IPS-18c (cell line): ENCODE results near the gene DRD2.
A peak's percentile ranks its signal among the peaks of the same experiment; 100 is the strongest.

ENCODE experiments used
- H3K4me3 ChIP-seq: 2 replicates; pipeline ENCODE4 v1.7.0; 2013; ENCODE audit warnings: low read depth, mild to moderate bottlenecking, low read length, moderate library complexity; ENCODE audit not compliant: insufficient read depth
- H3K9me3 ChIP-seq: one replicate; pipeline ENCODE4 v1.6.1; 2013; ENCODE audit warnings: mild to moderate bottlenecking, low read length, moderate library complexity; ENCODE audit not compliant: control insufficient read depth, insufficient read depth

The DRD2 gene

DNA sequence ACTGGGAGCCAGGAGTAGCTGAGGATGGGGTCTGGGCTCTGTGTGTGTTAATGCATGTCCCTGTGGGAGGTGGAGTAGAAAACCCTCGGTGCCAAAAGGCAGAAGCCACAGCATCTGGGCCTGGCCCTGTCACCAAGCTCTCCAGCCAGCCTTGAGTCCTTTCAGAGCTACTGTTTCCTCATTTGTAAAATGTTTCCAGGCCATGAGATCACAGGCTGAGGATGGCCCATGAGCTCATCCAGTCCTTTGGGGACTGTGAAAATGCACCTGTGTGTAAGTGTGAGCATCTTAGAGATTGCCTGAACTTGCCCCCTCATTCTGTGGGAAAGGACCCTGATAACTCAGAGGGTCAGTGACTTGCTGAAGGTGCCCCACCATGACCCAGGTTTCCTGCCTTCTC, 78.5 kb downstream of the DRD2 start:
- H3K4me3 ChIP-seq = no peak overlapping the region
- H3K9me3 ChIP-seq = no peaks in the 10 kb centered on the region

DNA sequence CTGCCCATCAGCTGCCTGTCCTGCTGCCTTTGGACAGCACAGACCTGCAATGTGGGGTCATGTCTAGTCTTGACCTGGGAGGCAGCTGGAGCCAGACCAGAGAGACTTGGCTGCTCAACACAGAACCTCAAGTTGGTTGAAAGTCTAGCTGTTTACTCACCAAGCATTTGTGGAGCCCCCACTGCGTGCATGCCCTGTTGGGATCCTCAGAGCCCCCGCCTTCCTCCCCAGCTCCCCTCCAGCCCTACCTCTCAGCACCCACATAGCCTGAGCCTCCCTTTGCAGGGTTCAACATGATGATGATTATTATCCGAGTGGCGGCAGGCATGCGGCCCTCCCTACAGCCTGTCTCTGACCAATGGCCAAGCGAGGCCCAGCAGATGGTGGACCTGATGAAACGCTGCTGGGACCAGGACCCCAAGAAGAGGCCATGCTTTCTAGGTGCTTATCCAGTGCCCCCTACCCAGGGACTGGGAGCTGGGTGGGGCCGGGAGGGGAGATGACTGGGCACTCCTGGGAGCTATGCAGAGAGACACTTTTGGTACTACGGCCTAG, 79.3 kb downstream of the DRD2 start:
- no peaks in the 10 kb centered on the region for H3K9me3 ChIP-seq
- H3K4me3 ChIP-seq = no peak overlapping the region

DNA sequence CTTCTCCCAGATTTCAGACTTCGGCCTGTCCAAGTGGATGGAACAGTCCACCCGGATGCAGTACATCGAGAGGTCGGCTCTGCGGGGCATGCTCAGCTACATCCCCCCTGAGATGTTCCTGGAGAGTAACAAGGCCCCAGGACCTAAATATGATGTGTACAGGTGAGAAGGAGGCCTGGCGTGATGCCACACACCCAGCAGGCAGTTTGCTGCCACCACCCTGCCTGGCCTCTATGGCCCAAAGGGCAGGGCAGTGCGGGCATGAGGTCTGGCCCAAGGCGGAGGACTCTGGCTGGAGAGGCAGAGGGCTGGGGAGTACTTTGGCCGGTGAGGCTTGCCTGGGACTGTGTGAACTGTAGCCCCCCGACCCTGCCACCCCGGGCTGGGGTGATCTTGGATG, 80.3 kb downstream of the DRD2 start:
- H3K4me3 ChIP-seq = no peak overlapping the region

DNA sequence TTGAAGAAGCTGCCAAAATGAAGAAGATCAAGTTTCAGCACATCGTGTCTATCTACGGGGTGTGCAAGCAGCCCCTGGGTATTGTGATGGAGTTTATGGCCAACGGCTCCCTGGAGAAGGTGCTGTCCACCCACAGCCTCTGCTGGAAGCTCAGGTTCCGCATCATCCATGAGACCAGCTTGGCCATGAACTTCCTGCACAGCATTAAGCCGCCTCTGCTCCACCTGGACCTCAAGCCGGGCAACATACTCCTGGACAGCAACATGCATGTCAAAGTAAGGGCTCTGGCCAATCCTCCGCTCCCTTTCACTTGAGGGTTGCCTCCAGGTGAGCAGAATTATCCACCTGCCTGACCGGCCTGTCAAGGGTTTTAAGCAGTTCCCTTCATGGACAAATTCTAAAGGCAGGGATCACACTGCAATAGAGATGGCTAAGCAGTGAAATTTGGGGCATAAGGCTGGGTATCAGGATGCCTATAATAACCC, 81.7 kb downstream of the DRD2 start:
- no peaks in the 10 kb centered on the region for H3K9me3 ChIP-seq
- no peak overlapping the region for H3K4me3 ChIP-seq

More for the DNA sequence above, 80.3 kb downstream of the DRD2 start:
- no peaks in the 10 kb centered on the region for H3K9me3 ChIP-seq

DNA sequence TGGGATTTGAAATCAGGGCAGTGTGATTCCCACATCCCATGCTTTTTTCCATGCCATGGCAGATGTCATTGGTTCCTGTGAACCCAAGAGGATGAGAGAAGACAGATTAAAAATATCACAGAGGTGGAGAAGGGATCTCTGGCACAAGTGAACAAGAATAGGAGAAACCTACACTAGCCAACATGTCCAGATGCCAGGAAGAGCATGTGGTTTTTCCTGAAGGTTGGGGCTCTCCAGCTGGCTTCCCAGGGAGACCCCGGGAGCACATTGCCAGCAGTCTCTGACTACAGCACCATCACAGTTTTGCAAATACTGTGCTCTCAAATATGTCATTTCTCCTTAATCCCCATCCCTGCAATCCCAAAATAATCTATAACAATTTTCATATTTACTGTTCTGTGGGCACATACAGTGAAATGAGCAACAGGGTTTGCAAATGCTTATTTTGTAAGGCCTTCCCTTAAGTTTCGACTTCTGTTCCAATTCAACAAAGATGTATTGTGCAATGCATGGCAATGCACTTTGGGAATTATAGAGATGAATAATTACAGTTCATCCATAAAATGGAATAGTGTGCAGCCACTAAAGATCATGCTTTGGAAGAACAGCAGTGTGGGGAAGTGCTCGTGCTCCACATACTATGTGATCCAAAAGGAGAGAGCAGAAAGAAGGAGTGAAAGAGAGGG, 82.8 kb downstream of the DRD2 start:
- Histone ChIP-seq H3K4me3 (no peak overlapping the region), H3K9me3 (no peaks in the 10 kb centered on the region)

DNA sequence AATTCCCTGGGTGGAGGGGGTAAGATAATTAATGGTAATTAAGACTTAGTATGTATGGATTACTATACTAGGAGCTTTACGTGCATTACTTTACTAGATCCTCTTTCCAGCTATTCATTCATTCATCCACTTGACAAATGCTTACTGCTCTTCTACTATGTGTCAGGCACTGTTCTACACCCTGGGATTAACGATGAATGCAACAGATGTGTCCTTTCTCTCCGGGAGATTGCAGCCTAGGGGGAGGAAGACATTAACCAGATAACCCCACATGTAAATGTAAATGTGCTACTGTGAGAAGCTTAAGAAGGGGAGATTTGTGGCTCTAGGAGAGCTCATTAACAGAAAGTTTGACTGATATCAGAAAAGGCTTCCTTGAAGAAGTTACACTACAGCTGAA, 85.9 kb downstream of the DRD2 start:
- Histone ChIP-seq H3K9me3 (no peaks in the 10 kb centered on the region), H3K4me3 (no peak overlapping the region)

DNA sequence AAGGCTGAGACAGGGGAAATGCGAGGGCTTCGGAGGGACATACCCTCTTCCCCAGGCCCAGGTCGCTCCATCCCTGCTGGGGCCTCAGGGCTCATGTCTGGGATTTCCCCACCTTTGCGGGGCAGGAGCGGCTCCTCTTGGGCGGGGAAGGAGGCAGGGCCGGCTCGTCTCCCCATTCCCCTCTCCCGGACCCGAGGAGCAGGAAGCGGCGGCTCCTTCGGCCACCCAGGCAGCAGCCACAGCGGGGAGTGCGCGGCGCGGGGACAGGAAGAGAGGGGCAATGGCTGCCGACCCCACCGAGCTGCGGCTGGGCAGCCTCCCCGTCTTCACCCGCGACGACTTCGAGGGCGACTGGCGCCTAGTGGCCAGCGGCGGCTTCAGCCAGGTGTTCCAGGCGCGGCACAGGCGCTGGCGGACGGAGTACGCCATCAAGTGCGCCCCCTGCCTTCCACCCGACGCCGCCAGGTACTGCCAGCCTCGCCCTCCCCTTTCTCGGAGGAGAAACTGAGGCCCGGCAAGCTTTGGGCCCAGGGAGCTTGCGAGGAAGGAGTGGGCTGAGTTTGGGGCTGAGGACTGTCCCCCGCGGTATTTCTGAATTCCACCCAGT, 87.5 kb downstream of the DRD2 start, which contains the start of gene ANKK1:
Gene ANKK1, plus strand, starts transcription at position 175 of the 607 bp plus-strand sequence. Its CDS starts 106 bp downstream, at position 281.
- no peaks in the 10 kb centered on the region for H3K9me3 ChIP-seq
- peak within 1 kb of the TSS; percentile 43 for H3K4me3 ChIP-seq

DNA sequence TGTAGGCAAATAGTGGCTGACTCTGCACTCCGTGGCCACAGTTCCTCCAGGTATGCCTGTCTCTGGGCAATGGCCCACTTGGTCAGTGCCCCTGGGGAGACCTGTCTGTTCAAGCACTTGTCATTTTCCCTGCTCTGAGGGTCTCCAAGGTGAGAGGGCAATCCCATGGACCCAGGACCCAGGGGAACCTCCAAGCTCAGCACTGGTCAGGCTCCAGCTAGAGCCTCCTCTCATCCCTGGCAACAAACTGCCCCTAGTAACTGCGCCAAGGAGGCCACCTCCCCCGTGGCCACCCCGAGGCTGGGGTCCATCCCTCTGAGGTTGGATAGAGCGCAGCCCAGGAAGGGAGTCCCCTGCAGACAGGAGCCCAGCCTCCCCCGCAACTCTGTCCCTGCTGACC, 88.3 kb downstream of the DRD2 start:
- Histone ChIP-seq H3K4me3 (no peak overlapping the region), H3K9me3 (no peaks in the 10 kb centered on the region)

DNA sequence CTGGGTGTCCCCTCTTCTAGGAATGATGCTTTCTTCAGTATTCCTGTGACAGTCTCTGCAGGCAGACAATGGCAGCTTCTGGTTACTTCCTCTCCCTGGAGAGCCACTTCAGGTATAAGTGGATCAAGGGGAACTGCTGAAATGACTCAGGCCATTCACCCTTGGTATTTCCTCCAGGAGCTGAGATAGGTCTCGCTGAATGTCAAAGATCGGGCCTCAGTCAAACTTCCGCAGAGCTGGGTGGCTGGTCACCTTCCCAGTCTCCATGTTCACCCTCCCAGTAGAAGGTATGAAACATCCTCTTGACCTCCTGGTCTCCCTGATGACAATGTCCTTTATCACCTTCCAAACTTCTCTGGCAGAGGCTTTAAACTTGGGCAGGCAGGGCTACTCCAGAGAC, 89.4 kb downstream of the DRD2 start:
- no peaks in the 10 kb centered on the region for H3K9me3 ChIP-seq
- no peak overlapping the region for H3K4me3 ChIP-seq

DNA sequence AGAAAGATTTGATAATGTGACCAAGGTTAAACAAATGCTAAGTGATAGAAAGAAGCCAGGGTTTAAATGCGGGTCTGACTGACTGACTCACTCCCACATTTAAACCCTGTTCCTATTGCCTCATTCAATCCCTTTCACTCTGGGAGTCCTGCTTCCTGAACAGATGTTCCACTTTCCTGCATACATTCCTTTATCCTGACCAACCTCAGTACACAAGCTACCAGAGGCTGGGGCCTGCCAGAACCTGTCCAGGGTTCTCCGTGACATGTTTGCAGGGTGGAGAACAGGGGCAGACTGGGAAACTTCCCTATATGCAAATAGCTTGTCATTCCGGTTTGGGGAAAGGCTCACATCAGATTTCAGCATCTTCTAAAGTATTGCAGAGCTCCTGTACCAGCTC, 90.6 kb downstream of the DRD2 start:
- H3K4me3 ChIP-seq = no peak overlapping the region
- H3K9me3 ChIP-seq = no peaks in the 10 kb centered on the region

DNA sequence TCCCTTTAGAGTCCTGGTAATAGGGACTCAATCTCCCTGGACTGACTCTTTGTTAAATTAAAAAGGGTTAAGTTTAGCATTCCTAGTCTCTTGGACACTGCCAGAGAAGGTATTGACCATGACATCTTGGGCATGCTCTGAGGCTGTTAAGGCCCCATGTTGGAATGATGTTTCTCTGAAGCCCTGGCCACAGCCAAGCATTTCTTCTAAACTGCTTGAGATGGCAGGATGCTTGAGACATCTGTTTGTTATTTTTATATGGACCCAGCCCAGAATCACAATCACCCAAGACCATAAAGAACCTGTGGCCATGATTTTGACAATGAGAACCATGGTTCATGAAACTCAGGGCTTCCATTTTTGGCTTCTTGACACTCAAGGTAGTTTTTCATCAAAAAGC, 93.1 kb downstream of the DRD2 start:
- Histone ChIP-seq H3K4me3 (no peak overlapping the region), H3K9me3 (no peaks in the 10 kb centered on the region)

DNA sequence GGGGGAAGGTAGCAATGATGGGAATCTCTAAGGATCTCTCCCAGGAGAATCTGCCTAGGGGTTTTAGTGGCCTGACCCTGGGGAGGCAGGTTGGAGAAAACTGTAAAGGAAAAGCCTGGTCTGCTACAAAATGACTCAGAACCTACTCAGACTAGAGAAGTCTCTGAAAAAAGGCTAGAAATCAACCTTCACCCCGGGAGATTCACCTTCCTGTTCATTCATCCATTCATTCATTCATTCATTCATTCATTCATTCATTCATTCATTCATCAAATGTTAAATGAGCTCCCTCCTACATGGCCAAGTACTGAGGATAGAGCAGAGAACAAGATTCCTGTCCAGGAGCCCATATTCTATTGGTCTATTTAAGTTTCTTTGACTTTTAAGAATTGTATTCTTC, 96.5 kb downstream of the DRD2 start:
- Histone ChIP-seq H3K4me3 (no peak overlapping the region), H3K9me3 (no peaks in the 10 kb centered on the region)

DNA sequence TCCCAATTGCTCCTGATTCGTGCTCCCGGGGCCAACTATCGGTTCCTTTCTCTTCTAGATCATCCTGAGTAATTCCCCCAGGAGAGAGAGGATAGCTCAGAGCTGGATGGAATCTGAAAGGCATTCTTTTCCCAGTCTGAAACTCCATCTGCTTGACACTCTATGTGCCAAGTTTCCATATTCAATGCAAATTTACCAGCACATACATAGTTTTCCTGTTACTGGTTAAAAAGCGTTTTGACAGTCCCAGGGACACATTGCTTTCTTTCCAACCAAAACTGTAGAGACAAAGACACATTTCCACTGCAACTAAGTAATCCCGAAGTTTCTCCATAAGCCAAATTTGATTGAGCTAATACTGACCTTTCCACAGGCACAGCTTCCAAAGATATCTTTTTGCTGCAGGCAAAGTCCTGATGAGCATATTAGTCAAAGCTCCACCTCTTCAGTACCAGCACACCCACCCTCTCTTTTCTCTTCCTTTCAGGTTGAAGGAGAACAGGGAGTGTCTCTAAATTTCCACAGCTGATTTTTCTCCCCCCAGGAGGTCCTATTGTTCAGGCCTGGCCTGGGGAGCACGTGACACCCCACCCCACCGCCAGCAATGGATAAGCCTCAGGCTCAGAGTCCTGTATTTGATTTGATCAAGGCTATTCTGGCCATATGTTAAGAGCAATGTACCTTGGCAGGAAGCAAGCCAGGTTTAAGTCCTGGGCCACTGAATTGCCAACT, 97.4 kb downstream of the DRD2 start:
- no peaks in the 10 kb centered on the region for H3K9me3 ChIP-seq
- H3K4me3 ChIP-seq = no peak overlapping the region; the same call in 1 of the 2 replicates

DNA sequence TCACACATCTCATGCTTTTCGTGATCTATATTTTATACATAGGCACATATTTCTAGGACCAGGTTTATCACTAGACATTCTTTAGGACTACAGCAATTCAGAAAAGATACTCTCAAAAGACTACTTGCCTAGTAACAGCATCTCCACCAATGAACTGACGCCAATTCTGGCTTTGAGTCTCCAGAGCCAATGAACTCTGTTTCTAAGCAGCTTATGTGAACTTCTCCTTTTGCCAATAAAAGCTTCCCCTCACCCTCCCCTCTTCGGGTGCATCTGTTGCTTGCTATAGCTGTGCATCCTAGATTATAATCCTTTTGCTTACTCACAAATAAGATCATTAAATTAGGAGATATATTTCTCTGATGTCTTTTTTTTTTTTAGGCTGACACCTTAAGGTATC, 99.0 kb downstream of the DRD2 start:
- no peak overlapping the region for H3K4me3 ChIP-seq

DNA sequence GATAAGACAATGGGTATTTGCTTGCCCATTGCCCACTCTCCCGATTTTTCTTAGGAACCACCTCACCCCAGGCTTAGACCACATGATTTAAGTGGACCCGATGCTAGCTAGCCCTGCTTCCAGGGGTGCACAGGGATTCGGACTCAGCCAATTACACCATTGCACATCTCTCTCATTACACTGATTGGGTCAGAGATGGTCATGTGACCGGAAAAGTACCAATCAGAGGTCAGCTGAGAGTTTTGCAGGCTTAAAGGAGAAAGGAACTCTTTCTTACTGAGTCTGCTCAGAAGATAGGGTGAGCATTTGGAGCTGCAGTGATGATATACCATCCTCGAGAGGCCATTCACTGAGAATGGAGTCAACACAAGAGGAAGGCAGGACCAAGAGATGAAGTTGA, 99.8 kb downstream of the DRD2 start:
- Histone ChIP-seq H3K4me3 (no peak overlapping the region), H3K9me3 (no peaks in the 10 kb centered on the region)

More for the DNA sequence above, 99.0 kb downstream of the DRD2 start:
- H3K9me3 ChIP-seq = no peaks in the 10 kb centered on the region

DNA sequence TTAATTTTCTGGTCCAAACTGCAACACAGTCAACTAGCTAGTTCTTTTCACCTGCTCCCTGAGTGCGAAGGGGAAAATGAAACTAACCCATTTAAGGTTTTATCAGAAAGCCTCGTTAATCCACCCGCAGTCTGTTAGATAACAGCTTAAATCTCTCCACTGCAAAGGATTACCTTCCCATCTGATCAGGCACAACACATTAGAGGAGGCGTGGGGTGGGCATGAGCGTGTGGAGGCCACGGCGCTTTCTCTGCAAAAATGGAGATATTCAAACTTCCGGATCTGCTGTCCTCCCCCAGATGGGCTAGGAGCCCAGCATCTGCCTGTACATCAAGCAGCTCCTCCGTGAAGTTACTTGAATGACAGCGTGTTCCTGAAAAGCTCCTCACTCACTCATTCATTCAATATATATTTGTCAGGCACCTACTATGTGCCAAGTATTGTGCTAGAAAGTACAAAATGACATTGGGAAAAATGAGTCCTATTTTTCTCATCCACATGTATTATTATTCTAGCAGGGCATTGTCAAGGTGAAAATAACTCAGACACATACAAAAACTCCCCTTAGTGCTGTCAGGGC, 101.1 kb downstream of the DRD2 start:
- no peak overlapping the region for H3K4me3 ChIP-seq
- no peaks in the 10 kb centered on the region for H3K9me3 ChIP-seq

DNA sequence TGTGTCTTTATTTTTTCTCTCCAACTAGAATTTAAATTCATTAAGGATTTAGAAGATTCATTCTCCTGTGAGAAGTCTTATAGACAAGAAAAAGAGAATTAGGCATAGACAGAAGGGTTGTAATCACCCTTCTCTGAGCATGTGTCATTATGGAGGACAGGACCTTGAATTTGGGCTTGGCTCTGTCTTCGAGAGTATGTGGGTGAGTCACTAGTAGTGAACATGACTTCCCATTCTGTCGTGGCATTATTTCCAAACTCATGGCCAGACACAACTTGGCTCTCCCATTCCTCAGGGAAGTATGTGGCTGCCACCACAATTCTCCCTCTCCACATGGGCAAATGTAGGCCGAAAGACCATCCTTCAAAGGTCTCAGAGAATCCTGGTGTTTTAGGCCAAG, 101.9 kb downstream of the DRD2 start:
- Histone ChIP-seq H3K4me3 (no peak overlapping the region), H3K9me3 (no peaks in the 10 kb centered on the region)
